ENCODE results near the gene ABCB11.
"Not testable (repeated sequence)": the region's sequence is repeated elsewhere in the genome, so short reads cannot be mapped to it uniquely, and the experiment has no call there.

ABCB11 gene

DNA sequence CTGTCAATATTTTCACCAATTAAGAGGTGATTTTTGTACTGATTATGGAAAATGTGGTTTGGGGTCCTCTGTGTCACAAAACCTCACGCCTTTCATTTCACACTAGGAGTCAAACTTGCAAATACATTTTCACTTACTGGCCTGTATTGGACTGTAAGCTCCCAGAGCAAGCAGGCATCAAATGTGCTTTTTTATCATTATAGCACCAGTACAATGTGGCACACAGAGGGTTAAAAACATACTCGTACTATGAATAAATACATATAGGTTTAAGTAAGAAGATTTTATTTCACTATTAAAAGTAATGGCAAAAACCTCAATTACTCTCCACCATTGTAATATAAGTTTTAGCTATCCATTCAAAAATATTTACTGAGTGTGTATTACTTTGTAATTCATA, 56.7 kb downstream of the ABCB11 start:
- no peak for DNase-seq (ENCODE audit: low read depth)

DNA sequence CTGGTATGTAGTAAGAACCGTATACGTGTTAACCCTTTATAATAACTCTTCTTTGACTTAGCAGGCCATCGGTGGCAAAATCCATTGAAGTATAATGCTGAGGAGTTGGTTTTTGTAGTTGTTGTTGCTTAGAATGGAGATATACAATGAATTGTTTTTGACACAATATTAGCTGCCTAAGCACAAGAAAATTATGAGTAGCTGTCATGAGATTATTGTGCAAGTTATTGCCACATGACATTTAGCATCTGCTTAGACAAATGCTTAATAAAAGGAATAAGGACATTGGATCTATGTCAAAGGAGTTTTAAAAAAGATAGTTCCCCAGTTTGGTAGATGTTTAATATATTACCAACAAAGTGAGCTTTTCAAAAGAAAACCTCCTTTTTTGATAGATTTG, 59.9 kb downstream of the ABCB11 start:
- no peak for DNase-seq (ENCODE audit: low read depth)

GRCh38 chr2:168970711-168971233, 60.4 kb downstream of the ABCB11 start:
- no peak for DNase-seq (ENCODE audit: low read depth)

DNA sequence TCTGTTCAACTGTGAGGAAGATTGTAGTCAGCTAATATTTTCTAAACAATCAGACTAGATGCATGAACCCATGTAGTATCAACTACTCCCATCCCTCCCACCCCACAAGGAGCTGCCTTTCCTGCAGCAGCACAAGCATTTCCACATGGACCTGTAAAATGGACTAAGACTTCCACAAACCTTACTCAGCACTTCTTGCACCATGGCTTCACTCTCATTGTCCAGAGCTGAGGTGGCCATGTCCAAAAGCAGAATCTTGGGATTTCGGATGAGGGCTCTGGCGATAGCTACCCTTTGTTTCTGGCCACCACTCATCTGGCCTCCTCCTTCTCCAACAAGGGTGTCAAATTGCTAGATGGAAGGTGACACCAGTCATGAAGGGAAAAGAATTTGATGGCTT, 61.3 kb downstream of the ABCB11 start:
- no peak for DNase-seq (ENCODE audit: low read depth)

DNA sequence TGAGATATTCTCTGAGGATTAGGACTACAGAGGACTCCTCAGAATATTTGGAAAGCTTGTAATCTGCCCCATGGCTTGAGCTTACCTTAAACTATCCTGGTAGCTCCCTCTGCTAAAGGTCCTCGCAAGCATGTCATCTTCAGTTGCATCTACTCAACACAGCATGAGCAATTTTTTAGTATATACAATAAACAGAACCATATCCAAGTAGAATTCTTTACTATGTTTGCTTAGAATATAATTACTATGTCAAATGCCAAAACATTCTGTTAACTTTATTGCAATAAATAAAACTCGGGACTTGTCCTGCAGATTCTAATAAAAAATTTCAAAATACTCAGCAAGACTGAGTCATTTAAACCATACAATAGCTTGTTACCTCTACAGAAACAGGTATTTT, 62.8 kb downstream of the ABCB11 start:
- DNase-seq (ENCODE audit: low read depth) = no peak

DNA sequence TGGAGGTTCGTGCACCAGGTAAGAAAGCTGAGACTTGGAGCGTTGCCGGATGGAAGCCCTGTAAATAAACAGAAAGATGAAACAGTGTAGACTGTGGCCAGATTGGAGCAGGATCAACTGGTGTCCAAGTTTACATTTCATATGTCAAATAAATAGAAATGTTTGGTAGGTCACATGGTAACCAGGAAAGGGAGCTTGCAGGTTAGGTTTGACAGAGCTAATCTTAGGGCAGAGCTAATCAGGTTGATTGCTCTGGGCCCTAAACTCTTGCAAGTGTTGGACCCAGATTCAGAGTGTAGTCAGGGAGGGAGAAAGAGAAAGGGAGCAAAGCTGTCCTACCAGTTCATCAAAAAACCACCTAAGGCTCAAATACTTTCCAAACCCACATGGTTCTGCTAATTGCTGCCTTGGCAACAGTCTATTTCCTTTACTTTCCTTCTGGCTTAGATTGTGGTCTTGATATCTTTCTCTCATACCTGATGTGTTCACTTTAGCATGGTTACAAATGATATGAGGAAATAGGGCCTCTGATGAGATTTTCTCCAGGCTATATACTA, 66.8 kb downstream of the ABCB11 start:
- no peak for DNase-seq (ENCODE audit: low read depth)

DNA sequence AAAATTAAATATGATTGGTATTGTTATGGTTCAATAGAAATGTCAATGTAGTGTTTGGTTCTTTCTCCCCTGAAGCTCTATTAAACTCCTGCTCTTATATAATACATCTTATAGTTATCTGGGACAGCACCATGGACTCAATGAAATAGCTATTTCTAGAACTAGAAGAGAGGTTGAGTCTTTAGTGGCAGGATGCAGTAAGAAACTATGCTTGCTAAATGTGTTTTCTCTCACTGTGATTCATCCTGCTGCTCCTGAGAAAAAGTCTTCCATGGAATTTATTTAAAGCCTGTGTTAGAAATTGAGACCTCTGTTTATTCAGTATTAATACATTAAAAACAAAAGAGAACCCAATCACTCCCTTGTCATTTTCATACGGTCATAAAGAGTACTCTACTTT, 68.5 kb downstream of the ABCB11 start:
- DNase-seq (ENCODE audit: low read depth) = no peak

GRCh38 chr2:168961450-168962229, 69.5 kb downstream of the ABCB11 start:
- peak; percentile 16 for DNase-seq (ENCODE audit: low read depth)

GRCh38 chr2:168956392-168956791, 74.7 kb downstream of the ABCB11 start:
- DNase-seq (ENCODE audit: low read depth) = no peak

DNA sequence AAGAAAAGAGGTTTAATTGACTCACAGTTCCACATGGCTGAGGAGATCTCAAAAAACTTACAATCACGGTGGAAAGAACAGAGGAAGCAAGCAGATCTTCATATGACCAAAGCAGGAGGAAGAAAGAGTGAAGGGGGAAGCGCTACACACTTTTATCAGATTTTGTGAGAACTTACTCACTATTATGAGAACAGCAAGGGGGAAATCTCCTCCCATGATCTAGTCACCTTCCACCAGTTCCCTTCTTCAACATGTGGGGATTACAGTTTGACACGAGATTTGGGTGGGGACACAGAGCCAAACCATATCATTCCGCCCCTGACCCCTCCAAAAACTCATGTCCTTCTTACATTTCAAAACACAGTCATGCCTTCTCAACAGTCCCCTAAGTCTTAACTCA, 75.8 kb downstream of the ABCB11 start:
- DNase-seq (ENCODE audit: low read depth) = no peak

GRCh38 chr2:168954256-168954655, 76.9 kb downstream of the ABCB11 start:
- no peak for DNase-seq (ENCODE audit: low read depth)

GRCh38 chr2:168952424-168952823, 78.7 kb downstream of the ABCB11 start:
- DNase-seq (ENCODE audit: low read depth) = no peak

DNA sequence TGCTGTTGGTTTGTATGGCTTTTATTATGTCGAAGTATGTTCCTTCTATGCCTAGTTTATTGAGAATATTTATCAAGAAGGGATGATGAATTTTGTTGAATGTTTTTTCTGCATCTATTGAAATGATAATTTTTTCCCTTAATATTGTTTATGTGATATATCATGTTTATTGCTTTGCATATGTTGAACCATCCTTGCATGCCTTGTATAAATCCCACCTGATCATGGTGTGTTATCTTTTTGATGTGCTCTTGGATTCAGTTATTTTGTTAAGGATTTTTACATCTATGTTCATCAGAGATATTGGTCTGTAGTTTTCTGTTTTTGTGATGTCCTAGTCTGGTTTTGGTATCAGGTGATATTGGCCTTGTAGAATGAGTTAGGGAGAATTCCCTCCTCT, 79.3 kb downstream of the ABCB11 start:
- DNase-seq (ENCODE audit: low read depth) = no peak

DNA sequence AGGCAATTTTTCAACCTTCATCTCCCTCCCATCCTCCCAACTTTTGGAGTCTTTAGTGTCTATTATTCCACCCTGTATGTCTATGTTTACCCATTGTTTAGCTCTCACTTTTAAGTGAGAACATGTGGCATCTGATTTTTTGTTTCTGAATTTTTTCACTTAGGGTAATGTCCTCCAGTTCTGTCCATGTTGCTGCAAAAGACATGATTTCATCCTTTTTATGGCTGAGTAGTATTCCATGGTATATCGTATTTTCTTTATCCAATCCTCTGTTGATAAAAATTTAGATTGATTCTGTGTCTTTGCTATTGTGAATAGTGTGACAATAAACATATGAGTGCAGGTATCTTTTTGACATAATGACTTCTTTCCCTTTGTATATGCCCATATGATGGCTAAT, 81.8 kb downstream of the ABCB11 start:
- no peak for DNase-seq (ENCODE audit: low read depth)

DNA sequence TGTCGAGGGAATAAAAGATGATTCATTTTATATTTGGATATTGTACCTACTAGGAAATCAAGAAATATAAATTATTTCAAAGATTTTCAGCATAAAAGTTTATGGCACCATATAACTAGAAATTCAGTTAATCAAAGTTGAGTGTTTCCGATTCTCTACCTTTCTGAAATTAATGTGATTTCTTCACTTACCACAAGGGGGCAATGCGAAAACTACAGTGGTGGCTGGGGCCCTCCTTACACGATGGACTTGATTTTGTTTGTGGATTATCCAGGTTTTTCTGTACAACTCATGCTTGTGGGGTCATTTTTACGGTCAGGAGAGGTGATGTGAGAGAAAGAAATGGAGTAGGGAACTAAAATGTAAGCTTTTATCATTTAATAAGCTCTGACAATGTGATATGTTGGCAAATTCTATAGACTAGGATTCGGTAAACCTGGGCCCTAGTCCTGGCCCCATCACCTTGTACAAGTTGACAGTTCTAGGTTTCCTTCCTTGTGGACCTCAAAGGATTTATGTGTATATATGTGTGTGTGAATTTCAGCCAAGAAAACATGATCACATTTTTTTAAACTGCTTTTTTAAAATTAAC, 82.4 kb downstream of the ABCB11 start:
- DNase-seq (ENCODE audit: low read depth) = no peak

DNA sequence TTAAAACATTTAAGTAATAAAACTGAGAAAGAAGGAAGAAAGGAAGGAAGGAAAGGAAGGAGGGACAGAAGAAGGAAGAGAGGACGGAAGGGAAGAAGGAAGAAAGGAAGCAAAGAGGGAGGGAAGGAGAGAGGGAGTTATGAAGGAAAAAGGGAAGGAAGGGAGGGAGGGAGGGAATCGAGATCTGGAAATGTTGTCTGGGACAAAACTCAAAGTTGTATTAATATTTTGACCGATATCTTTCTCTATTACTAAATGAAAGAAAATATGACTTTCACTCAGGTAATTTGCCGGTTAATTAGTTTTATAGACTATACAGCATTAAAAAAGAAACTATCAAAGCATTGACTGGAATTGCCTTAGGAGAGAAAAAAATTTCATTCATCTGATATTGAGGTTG, 85.6 kb downstream of the ABCB11 start:
- no peak for DNase-seq (ENCODE audit: low read depth)

- no peak for DNase-seq (ENCODE audit: low read depth)
Observed at GRCh38 chr2:168944065-168944464, 87.1 kb downstream of the ABCB11 start.

GRCh38 chr2:168941297-168941696, 89.8 kb downstream of the ABCB11 start:
- no peak for DNase-seq (ENCODE audit: low read depth)

GRCh38 chr2:168939918-168940317, 91.2 kb downstream of the ABCB11 start:
- no peak for DNase-seq (ENCODE audit: low read depth)

DNA sequence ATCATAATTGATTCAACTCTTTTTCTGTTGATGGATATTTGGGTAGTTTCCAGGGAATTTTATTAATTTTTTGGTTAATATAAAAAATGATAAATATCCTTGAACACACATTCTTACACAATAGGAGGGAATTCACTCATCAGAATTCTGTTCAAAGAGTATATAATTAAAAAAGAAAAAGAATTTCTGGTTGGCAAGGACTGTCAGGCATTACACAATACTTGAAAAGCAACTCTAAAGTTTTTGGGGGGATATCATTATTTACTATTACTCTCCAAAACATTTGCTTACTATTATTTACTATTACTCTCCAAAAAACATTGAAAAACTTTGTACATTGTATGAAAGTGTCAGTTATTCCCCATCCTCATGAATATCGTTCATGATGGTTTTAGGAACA, 92.1 kb downstream of the ABCB11 start:
- no peak for DNase-seq (ENCODE audit: low read depth)

GRCh38 chr2:168935810-168936581, 95.1 kb downstream of the ABCB11 start:
- no peak for DNase-seq (ENCODE audit: low read depth)

- DNase-seq (ENCODE audit: low read depth) = no peak
Observed at GRCh38 chr2:168934826-168935225, 96.3 kb downstream of the ABCB11 start.

GRCh38 chr2:168932174-168932573, 99.0 kb downstream of the ABCB11 start:
- DNase-seq (ENCODE audit: low read depth) = not testable (repeated sequence)

All from activated T-cell treated with anti-CD3 and anti-CD28 coated beads for 24 hours (primary cell).